SU-DHL-6 (cell line): Measurements from ENCODE around the gene VGF.
A peak's percentile ranks its signal among the peaks of the same experiment; 100 is the strongest.

Experiments used
- EZH2phosphoT487 ChIP-seq: fragments of 200-600 bp; sonication (generic), shearing (Covaris generic); conservative IDR thresholded peaks from 2 replicates; pipeline ENCODE4 v1.6.1; 2018; ENCODE audit warnings: mild to moderate bottlenecking, antibody characterized with exemption, low read length, moderate library complexity, mixed read lengths
- TF ChIP-seq, protein P1 (sequence below): fragments of 200-600 bp; sonication (generic); IDR thresholded peaks from one replicate; pipeline ENCODE4 v1.5.1; 2017; ENCODE audit warnings: antibody characterized with exemption, mild to moderate bottlenecking, low read length, moderate library complexity; ENCODE audit not compliant: insufficient read depth, poor library complexity, severe bottlenecking

DNA sequence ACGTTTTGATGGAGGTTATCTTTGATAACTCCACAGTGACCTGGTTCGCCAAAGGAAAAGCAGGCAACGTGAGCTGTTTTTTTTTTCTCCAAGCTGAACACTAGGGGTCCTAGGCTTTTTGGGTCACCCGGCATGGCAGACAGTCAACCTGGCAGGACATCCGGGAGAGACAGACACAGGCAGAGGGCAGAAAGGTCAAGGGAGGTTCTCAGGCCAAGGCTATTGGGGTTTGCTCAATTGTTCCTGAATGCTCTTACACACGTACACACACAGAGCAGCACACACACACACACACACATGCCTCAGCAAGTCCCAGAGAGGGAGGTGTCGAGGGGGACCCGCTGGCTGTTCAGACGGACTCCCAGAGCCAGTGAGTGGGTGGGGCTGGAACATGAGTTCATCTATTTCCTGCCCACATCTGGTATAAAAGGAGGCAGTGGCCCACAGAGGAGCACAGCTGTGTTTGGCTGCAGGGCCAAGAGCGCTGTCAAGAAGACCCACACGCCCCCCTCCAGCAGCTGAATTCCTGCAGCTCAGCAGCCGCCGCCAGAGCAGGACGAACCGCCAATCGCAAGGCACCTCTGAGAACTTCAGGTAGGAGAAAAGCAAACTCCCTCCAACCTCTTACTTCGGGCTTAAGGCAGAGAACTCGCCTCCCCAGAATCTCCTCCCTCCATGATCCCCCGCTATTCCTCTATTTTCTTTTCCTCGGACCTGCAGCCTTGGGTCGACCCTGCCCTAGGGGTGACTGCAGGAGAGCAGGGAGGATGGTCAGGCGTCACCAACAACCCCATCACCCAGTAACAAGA lies 38.5 kb downstream of the VGF start, which contains the start of gene SERPINE1:
- TF ChIP-seq, protein P1, sequence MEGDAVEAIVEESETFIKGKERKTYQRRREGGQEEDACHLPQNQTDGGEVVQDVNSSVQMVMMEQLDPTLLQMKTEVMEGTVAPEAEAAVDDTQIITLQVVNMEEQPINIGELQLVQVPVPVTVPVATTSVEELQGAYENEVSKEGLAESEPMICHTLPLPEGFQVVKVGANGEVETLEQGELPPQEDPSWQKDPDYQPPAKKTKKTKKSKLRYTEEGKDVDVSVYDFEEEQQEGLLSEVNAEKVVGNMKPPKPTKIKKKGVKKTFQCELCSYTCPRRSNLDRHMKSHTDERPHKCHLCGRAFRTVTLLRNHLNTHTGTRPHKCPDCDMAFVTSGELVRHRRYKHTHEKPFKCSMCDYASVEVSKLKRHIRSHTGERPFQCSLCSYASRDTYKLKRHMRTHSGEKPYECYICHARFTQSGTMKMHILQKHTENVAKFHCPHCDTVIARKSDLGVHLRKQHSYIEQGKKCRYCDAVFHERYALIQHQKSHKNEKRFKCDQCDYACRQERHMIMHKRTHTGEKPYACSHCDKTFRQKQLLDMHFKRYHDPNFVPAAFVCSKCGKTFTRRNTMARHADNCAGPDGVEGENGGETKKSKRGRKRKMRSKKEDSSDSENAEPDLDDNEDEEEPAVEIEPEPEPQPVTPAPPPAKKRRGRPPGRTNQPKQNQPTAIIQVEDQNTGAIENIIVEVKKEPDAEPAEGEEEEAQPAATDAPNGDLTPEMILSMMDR = peak; percentile 20
- no peak for TF ChIP-seq EZH2phosphoT487
